Peyer's patch (tissue), 4 donors: Measurements from ENCODE around the gene GJA10. TPM values are rescaled to one million over a fixed set of nuclear protein-coding genes. Genes with fewer than 3 reads are reported as not detected.

Experiments used
- DNase-seq, 3 donors: peaks; one replicate each; pipeline ENCODE4 v3.0.0-alpha.2; 2017 to 2019
- H3K27ac ChIP-seq, 4 donors: fragments of 200-600 bp; sonication (generic); one replicate each; pipeline ENCODE4 v1.5.1; 2016 to 2019
- H3K27me3 ChIP-seq, 2 donors: fragments of 200-600 bp; sonication (generic); one replicate each; pipeline ENCODE4 v1.5.1; 2019
- H3K36me3 ChIP-seq, 3 donors: fragments of 200-600 bp; sonication (generic); one replicate each; pipeline ENCODE4 v1.5.1; 2016 to 2019
- H3K4me1 ChIP-seq, 4 donors: fragments of 200-600 bp; sonication (generic); one replicate each; pipeline ENCODE4 v1.5.1; 2016 to 2019
- H3K4me3 ChIP-seq, 4 donors: fragments of 200-600 bp; sonication (generic); 1 replicate in 3 of 4; 2 replicates in 1 of 4; pipeline ENCODE4 v1.5.1; 2016 to 2019; ENCODE audit warnings: mild to moderate bottlenecking in 1 of 4
- H3K9me3 ChIP-seq, 4 donors: fragments of 200-600 bp; sonication (generic); one replicate each; pipeline ENCODE4 v1.5.1; 2016 to 2019; ENCODE audit warnings: mild to moderate bottlenecking in 1 of 4
- POLR2A ChIP-seq, 2 donors: fragments of 450-650 bp; IDR thresholded peaks; one replicate each; pipeline ENCODE4 v1.5.1; 2017; ENCODE audit warnings: antibody characterized with exemption in 2 of 2, mild to moderate bottlenecking in 2 of 2, moderate library complexity in 2 of 2
- total RNA-seq, 4 donors: library from RNA; depleted of rRNA; stranded (reverse); fragments of >200 nt; gene quantifications; one replicate each; pipeline ENCODE4 v1.1.0, GENCODE V29; 2016
- TF ChIP-seq, protein P1 (sequence below), 6 experiments: fragments of 450-650 bp in 4 of 6; fragments of 200-600 bp in 2 of 6; sonication (generic) in 1 of 6; IDR thresholded peaks; one replicate each; pipeline ENCODE4 v1.5.1; 2017 to 2019; ENCODE audit warnings: antibody characterized with exemption in 6 of 6, mild to moderate bottlenecking in 3 of 6, moderate library complexity in 1 of 6

The GJA10 gene
- total RNA-seq, 4 donors from 2014 or later, result not detected

DNA sequence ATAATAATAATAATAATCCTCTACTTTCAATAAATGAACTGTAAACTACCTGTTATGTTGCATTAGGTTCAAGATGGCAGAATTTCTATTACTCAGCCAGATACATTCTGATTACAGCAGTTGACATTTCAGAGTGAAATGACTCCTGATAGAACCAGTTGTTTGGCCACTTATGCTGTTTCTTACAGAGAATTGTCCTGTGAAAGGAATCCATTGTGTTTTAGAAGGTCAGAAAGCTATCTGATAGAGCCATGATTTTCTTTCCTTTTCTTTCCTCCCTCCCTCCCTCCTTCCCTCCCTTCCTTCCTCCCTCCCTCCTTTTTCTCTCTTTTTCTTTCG, 16.6 kb downstream of the GJA10 start:
- H3K27ac ChIP-seq, result no peak overlapping the region
- H3K9me3 ChIP-seq, result peaks cover 0 to 4% (median 0%) of the 10 kb centered on the region in 4 donors
- H3K4me3 ChIP-seq, result no peak overlapping the region
- H3K4me1 ChIP-seq, result no peaks in the 10 kb centered on the region
- DNase-seq, result no peak
- TF ChIP-seq, protein P1, sequence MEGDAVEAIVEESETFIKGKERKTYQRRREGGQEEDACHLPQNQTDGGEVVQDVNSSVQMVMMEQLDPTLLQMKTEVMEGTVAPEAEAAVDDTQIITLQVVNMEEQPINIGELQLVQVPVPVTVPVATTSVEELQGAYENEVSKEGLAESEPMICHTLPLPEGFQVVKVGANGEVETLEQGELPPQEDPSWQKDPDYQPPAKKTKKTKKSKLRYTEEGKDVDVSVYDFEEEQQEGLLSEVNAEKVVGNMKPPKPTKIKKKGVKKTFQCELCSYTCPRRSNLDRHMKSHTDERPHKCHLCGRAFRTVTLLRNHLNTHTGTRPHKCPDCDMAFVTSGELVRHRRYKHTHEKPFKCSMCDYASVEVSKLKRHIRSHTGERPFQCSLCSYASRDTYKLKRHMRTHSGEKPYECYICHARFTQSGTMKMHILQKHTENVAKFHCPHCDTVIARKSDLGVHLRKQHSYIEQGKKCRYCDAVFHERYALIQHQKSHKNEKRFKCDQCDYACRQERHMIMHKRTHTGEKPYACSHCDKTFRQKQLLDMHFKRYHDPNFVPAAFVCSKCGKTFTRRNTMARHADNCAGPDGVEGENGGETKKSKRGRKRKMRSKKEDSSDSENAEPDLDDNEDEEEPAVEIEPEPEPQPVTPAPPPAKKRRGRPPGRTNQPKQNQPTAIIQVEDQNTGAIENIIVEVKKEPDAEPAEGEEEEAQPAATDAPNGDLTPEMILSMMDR (IDR thresholded peaks at IDR 0.05), result no peak
- TF ChIP-seq POLR2A (IDR thresholded peaks at IDR 0.05), result no peak
- no peaks in the 10 kb centered on the region for H3K36me3 ChIP-seq
- H3K27me3 ChIP-seq, result no peaks in the 10 kb centered on the region

DNA sequence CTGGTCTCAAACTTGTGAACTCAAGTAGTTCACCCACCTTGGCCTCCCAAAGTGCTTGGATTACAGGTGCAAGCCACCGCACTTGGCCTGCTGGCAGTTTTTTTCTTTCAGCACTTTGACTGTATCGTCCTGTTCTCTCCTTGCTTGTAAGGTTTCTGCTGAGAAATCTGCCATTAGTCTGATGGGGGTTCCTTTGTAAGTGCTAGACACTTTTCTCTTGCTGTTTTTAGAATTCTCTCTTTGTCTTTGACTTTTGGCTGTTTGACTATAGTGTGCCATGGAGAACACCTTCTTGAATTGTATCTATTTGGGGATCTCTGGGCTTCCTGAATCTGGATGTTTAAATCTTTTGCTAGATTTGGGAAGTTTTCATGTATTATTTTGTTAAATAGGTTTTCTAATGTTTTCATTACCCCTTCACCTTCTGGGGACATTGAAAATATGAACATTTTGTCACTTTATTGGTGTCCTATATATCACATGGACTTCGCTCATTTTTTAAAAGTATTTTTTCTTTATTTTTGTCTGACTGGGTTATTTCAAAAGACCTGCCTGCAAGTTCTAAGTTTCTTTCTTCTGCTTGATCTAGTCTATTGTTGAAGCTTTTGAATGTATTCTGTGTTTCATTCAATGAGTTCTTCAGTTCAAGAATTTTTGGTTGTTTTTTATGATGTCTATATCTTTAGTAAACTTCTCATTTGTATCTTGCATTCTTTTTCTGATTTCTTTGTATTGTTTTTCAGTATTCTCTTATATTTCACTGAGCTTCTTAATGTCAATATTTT, 22.1 kb downstream of the GJA10 start:
- H3K9me3 ChIP-seq, result peaks cover 0 to 5% (median 0%) of the 10 kb centered on the region in 4 donors
- TF ChIP-seq, protein P1 (IDR thresholded peaks at IDR 0.05), result no peak
- no peak for TF ChIP-seq POLR2A (IDR thresholded peaks at IDR 0.05)
- H3K4me3 ChIP-seq, result no peak overlapping the region
- H3K4me1 ChIP-seq, result no peaks in the 10 kb centered on the region
- no peak overlapping the region for H3K27ac ChIP-seq
- no peaks in the 10 kb centered on the region for H3K36me3 ChIP-seq
- DNase-seq, result no peak
- no peaks in the 10 kb centered on the region for H3K27me3 ChIP-seq

DNA sequence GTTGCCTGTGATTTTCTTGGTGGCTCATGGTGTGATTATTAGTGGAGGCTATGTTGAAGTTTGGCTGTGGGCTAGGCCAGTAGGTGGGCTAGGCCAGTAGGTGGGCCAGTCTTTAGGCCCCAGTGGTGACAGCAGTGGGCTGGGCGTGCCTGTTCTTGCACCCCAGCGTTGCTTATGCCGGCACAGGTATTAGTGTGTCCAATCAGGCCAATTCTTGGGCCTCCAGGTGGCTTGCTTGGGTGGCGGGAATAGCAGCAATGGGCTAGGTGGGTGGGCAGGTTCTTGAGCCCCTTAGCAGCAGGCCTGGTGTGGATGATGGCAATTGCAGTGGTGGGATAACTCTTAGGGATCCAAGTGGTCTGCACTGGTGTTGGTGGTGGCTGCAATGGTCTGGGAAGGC, 22.9 kb downstream of the GJA10 start:
- Histone ChIP-seq H3K4me1 (no peaks in the 10 kb centered on the region), H3K4me3 (no peak overlapping the region), H3K9me3 (peaks cover 0 to 5% (median 0%) of the 10 kb centered on the region in 4 donors), H3K27me3 (no peaks in the 10 kb centered on the region), H3K27ac (no peak overlapping the region), H3K36me3 (no peaks in the 10 kb centered on the region)
- no peak for DNase-seq
- TF ChIP-seq, protein P1 (IDR thresholded peaks at IDR 0.05), result no peak
- no peak for TF ChIP-seq POLR2A (IDR thresholded peaks at IDR 0.05)

DNA sequence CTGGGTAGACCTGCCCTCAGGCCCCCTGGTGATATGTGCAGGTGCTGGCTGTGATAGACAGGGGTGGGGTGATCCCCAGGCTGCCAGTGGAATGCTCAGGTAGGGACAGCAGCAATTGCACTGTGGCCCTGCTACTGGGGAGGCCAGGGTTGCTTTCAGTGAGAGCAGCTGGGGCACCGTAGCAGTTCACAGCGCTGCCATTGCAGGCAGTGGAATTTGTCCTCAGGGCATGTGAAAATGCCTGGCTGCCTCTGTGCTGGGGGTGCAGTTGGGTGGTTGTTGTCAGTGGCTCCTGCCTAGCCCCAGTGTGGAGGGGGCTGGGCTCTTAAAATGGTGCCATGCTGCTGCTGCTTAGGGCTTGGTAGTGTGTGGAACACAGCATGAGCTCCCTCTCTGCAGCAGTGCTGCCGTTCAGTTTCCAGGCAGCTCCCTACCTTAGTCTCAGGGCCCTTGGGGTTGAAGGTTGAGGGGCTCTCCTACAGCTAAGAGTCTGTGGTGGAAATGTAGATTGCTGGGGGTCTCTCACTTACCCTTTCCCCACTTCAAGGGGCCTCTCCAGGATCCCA, 23.6 kb downstream of the GJA10 start:
- DNase-seq, result no peak
- H3K9me3 ChIP-seq, result peaks cover 0 to 5% (median 0%) of the 10 kb centered on the region in 4 donors
- H3K4me3 ChIP-seq, result no peak overlapping the region
- H3K27ac ChIP-seq, result no peak overlapping the region
- H3K27me3 ChIP-seq, result no peaks in the 10 kb centered on the region
- no peaks in the 10 kb centered on the region for H3K4me1 ChIP-seq
- TF ChIP-seq POLR2A (IDR thresholded peaks at IDR 0.05), result no peak
- TF ChIP-seq, protein P1 (IDR thresholded peaks at IDR 0.05), result no peak
- H3K36me3 ChIP-seq, result no peaks in the 10 kb centered on the region

DNA sequence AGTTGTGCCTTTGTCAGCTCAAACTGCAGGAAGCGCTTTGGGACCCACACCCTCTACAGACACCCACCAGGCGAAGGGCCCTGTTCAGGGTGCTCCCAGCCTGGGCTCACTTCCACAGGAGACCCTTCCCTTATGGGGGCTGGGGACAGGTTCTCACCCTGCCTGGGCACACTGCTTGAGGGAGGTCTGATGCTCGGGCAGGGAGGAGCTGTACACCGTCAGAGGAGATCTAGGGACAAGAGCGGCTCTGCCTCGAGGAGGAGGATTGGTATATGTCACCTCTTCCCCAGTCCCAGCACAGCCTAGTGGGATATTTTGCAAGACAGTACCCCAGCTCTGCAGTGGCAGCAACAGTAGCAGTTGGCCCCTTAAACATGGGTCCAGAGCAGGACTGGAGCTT, 26.9 kb downstream of the GJA10 start:
- Histone ChIP-seq H3K9me3 (no peaks in the 10 kb centered on the region), H3K27me3 (no peaks in the 10 kb centered on the region), H3K4me3 (no peak overlapping the region), H3K36me3 (no peaks in the 10 kb centered on the region), H3K4me1 (no peaks in the 10 kb centered on the region), H3K27ac (no peak overlapping the region)
- DNase-seq, result no peak
- TF ChIP-seq POLR2A (IDR thresholded peaks at IDR 0.05), result no peak

DNA sequence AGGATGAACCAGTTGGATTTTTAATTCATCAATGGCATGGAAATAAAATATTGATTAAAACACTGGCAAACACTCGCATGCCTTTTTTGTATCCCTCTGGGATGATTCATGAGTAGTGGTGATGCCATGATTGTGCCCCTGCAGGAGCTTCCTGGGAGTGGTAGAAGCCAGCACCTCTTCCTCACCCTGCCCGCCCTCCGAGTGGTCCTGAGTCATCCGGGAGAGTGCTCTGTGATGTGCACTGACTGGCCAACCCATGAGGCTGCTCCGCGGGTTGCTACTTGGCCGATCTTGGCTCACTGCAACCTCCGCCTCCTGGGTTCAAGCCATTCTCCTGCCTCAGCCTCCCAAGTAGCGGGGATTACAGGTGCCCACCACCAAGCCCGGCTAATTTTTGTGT, 27.4 kb downstream of the GJA10 start:
- Histone ChIP-seq H3K4me1 (no peaks in the 10 kb centered on the region), H3K27ac (no peak overlapping the region), H3K4me3 (no peak overlapping the region), H3K27me3 (no peaks in the 10 kb centered on the region), H3K36me3 (no peaks in the 10 kb centered on the region), H3K9me3 (no peaks in the 10 kb centered on the region)
- no peak for TF ChIP-seq POLR2A (IDR thresholded peaks at IDR 0.05)
- TF ChIP-seq, protein P1 (IDR thresholded peaks at IDR 0.05), result no peak
- DNase-seq, result no peak
